Left lobe of liver (tissue), 2 donors: ENCODE results near the gene ELAVL1. TPM values are rescaled to one million over a fixed set of nuclear protein-coding genes. Genes with fewer than 3 reads are reported as not detected.
"Not testable (repeated sequence)": the region's sequence is repeated elsewhere in the genome, so short reads cannot be mapped to it uniquely, and the experiment has no call there.

Source experiments
- ATAC-seq: fragments of 200-7000 bp; cut with Tn5 transposase; one replicate; pipeline ENCODE4 v1.9.1; 2020; ENCODE audit warnings: mild to moderate bottlenecking, moderate library complexity
- DNase-seq: peaks from one replicate; pipeline ENCODE4 v3.0.0-alpha.2; 2020; ENCODE audit warnings: low spot score
- total RNA-seq: library from RNA; stranded (reverse); gene quantifications from one replicate; pipeline ENCODE4 v1.2.1, GENCODE V29; 2021
- donor health status: DM: no; HTN: no; CAD: no; lungs with moderate emphysema.
- donor health status: DM: no; HTN: yes; CAD: no.

ELAVL1 gene
- total RNA-seq, 1 donor from 2014 or later, result 28.6 TPM

GRCh38 chr19:7943444-7944176 is 61.8 kb downstream of the ELAVL1 start, which contains the start of gene TIMM44:
TIMM44 (minus strand) TSS chr19:7943666; CDS start chr19:7943651, 15 bp downstream.
- DNase-seq (peak; percentile 100), ATAC-seq (peak; percentile 94)

- peak; percentile 48 for ATAC-seq
Measured at GRCh38 chr19:7942981-7943443, 62.4 kb downstream of the ELAVL1 start.

GRCh38 chr19:7941895-7942596 is 63.4 kb downstream of the ELAVL1 start:
- DNase-seq, result no peak
- no peak for ATAC-seq

More at GRCh38 chr19:7942981-7943443, 62.4 kb downstream of the ELAVL1 start:
- DNase-seq, result no peak

GRCh38 chr19:7940841-7941240 is 64.6 kb downstream of the ELAVL1 start:
- ATAC-seq (no peak), DNase-seq (no peak)

DNA sequence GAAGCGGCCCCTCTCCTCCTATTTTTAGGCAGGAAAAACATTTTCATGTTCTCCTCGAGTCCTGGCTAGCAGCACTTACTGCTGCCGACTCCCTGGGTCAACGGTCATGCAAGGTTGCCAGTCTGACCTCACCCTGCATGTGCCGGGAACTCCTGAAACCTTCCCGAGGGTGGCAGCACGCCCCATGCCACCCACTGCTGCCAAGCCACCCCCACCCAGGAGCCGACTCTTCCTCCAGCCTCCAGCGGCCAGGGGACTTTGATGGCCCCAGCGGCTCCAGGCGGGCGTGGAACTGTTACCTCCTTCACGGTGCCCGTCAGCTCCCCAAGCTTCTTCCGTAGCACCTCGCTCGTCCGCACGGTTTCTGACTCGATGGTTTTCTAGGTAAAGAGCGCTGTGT is 70.7 kb downstream of the ELAVL1 start:
- DNase-seq (peak; percentile 75), ATAC-seq (peak; percentile 87)

GRCh38 chr19:7933828-7934725 is 71.4 kb downstream of the ELAVL1 start:
- ATAC-seq, result no peak
- no peak for DNase-seq

DNA sequence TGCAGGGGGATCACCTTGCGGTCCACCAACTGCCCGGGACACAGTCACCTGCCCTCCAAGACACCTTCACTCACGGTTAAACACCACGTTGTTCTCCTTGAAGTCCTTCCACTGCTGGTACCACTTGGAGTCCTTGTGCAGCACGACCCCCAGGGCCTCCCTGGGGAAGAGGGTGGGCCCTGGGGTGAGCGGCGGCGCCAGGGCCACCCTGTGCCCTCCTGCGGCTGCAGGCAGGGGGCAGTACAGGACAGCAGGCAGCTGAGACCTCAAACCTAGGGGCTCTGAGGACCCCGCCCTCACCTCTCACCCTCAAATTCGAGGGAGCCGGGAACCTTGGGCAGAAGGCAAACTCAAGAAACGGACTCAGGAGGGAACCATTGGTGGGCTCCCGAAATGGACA is 72.0 kb downstream of the ELAVL1 start:
- ATAC-seq (no peak), DNase-seq (no peak)

GRCh38 chr19:7932930-7933300 is 72.5 kb downstream of the ELAVL1 start:
- DNase-seq (no peak), ATAC-seq (no peak)

GRCh38 chr19:7932276-7932929 is 73.0 kb downstream of the ELAVL1 start:
- no peak for DNase-seq
- no peak for ATAC-seq

GRCh38 chr19:7931221-7932061 is 74.0 kb downstream of the ELAVL1 start:
- no peak for ATAC-seq
- peak; percentile 45 for DNase-seq

GRCh38 chr19:7930765-7931164 is 74.7 kb downstream of the ELAVL1 start:
- DNase-seq (no peak), ATAC-seq (no peak)

DNA sequence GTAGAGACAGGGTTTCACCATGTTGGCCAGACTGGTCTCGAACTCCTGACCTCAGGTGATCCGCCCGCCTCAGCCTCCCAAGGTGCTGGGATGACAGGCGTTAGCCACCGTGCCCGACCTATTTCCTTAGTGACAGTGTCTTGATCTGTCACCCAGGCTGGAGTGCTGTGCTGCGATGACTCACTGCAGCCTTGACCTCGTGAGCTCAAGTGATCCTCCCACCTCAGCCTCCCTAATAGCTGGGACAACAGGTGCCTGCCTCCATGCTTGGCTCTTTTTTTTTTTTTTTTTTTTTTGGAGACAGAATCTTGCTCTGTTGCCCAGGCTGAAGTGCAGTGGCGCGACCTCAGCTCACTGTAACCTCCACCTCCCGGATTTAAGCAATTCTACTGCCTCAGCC is 75.4 kb downstream of the ELAVL1 start:
- ATAC-seq, DNase-seq: not testable (repeated sequence)

- DNase-seq, result peak; percentile 52
- no peak for ATAC-seq
Measured at GRCh38 chr19:7928741-7929701, 76.4 kb downstream of the ELAVL1 start.

- no peak for ATAC-seq
- DNase-seq, result no peak
Measured at GRCh38 chr19:7928334-7928706, 77.1 kb downstream of the ELAVL1 start.

- ATAC-seq, result no peak
- peak; percentile 48 for DNase-seq
Measured at GRCh38 chr19:7927605-7928333, 77.7 kb downstream of the ELAVL1 start.

- peak; percentile 50 for DNase-seq
- no peak for ATAC-seq
Measured at GRCh38 chr19:7926727-7927604, 78.5 kb downstream of the ELAVL1 start.
